Measurements from ENCODE around the gene SMC1B. TPM values are rescaled to one million over a fixed set of nuclear protein-coding genes. Genes with fewer than 3 reads are reported as not detected.

SMC1B gene
- total and polyA plus RNA-seq, 2 of the 8 experiments (the other 6 are each of a cell fraction or from before 2014, with no cell fraction given): 0.02 TPM; not detected in 1

DNA sequence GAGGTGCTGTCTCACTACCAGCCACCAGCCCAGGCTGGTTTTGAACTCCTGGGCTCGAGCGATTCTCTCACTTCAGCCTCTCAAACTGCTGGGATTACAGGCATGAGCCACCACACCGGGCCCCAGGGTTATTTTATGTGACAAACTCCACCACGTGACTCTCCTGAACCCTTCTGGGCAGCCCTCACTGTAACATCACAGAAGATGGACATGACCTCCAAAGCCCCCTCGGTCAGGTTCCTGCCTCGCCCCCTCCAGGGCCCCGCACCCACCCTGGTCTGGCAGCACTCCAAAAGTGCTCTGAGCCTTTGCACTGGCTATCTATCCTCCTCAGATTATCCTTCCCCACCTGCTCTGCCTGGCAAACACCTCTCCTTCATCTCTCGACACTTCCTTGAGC, 43.4 kb upstream of the SMC1B start:
- Histone ChIP-seq H3K9ac (replicated peaks in 1 of 4; ENCODE audit: extremely low read depth in 1 of 4, low read depth in 3 of 4, low read length in 3 of 4) (no peak overlapping the region), H4K91ac (replicated peaks; ENCODE audit: insufficient read length, low read length) (no peak overlapping the region), H2BK120ac (replicated peaks; ENCODE audit: low read depth, low read length) (no peak overlapping the region), H3K23ac (ENCODE audit: insufficient read length) (no peak overlapping the region), H3K4me3 (ENCODE audit: extremely low read depth in 1 of 4, insufficient read depth in 2 of 4, low read depth in 3 of 4, low read length in 4 of 4) (no peak overlapping the region), H3K14ac (ENCODE audit: insufficient read length) (no peak overlapping the region), H2BK20ac (ENCODE audit: low read length) (no peak overlapping the region), H3K4me1 (replicated peaks in 1 of 4; ENCODE audit: control insufficient read depth in 3 of 4, insufficient read depth in 4 of 4, low read length in 3 of 4) (peaks cover 0 to under 1% (median 0%) of the 10 kb centered on the region in 4 experiments; a peak in 1 of 7 replicates), H3K56ac (replicated peaks; ENCODE audit: insufficient read length, low read depth, low read length) (no peak overlapping the region), H4K20me1 (replicated peaks in 1 of 2; ENCODE audit: control insufficient read depth in 1 of 2, insufficient read depth in 2 of 2, low read length in 2 of 2) (peaks cover 0 to 1% of the 10 kb centered on the region in 2 experiments), H3K23me2 (ENCODE audit: low read depth, low read length) (no peaks in the 10 kb centered on the region), H4K5ac (ENCODE audit: insufficient read length, low read depth, low read length) (no peak overlapping the region), H3K4me2 (ENCODE audit: insufficient read depth in 1 of 2, low read depth in 2 of 2, low read length in 2 of 2) (no peak overlapping the region), H4K8ac (ENCODE audit: extremely low read depth, insufficient read depth, low read length) (no peak overlapping the region), H3K18ac (ENCODE audit: extremely low read depth, low read length) (no peak overlapping the region), H3K79me2 (ENCODE audit: control insufficient read depth in 1 of 2, insufficient read depth in 2 of 2, low read length in 2 of 2) (no peaks in the 10 kb centered on the region), H3K9me3 (ENCODE audit: insufficient read depth in 2 of 2, low read depth in 1 of 2, low read length in 1 of 2) (no peaks in the 10 kb centered on the region), H3K79me1 (ENCODE audit: low read depth, low read length) (no peaks in the 10 kb centered on the region), H3K4ac (replicated peaks; ENCODE audit: insufficient read length, low read depth, low read length) (no peak overlapping the region), H3K36me3 (ENCODE audit: control insufficient read depth in 2 of 4, insufficient read depth in 4 of 4, low read length in 3 of 4) (no peaks in the 10 kb centered on the region), H2BK12ac (ENCODE audit: low read depth, low read length) (no peak overlapping the region), H3K27ac (ENCODE audit: low read depth, low read length) (no peak overlapping the region), H2BK15ac (ENCODE audit: low read length) (no peak overlapping the region), H2AK5ac (ENCODE audit: low read depth, low read length) (no peak overlapping the region), H3K27me3 (replicated peaks in 1 of 4; ENCODE audit: control insufficient read depth in 3 of 4, extremely low read depth in 1 of 4, insufficient read depth in 3 of 4, low read length in 3 of 4) (no peaks in the 10 kb centered on the region; a peak in 1 of 7 replicates), H2AFZ (ENCODE audit: low read length) (no peak overlapping the region), H2BK5ac (ENCODE audit: low read depth, low read length) (no peak overlapping the region)
- ChIA-PET CTCF (ENCODE audit: partially characterized antibody) (interaction anchor here (0.9 to 1.8 kb wide), 2 partner anchors 14 to 139 kb away, joined by 3 to 4 read pairs; no protein-coding TSS in a partner anchor), POLR2A (ENCODE audit: partially characterized antibody) (no interaction called here)
- FAIRE-seq: no peak
- no peak for DNase-seq (ENCODE audit: low read depth in 1 of 2, low spot score in 2 of 2)
- WGBS, 2 experiments (ENCODE audit: extremely low coverage in 1 of 2, insufficient coverage in 1 of 2, insufficient read length in 1 of 2, insufficient replicate concordance in 2 of 2, low coverage in 1 of 2, low lambda C conversion rate in 2 of 2, missing lambda C conversion rate in 1 of 2): 93% methylated on average over 8 of the region's 8 CpGs; no CpG with 5 or more reads in 1 of the 2 experiments
- TF ChIP-seq PHF8 (conservative IDR thresholded peaks at IDR 0.05; ENCODE audit: low read depth, low read length) (no peak), SIX5 (IDR thresholded peaks at IDR 0.05; ENCODE audit: low read depth, low read length) (no peak), TAF1 (IDR thresholded peaks at IDR 0.05; ENCODE audit: low read depth, low read length) (no peak)
